Loucy (cell line): ENCODE results near the gene PLCZ1.

Source experiments
- EZH2phosphoT487 ChIP-seq: fragments of 200-600 bp; IDR thresholded peaks from 2 replicates; pipeline ENCODE4 v1.6.1; 2018; ENCODE audit warnings: antibody characterized with exemption, mild to moderate bottlenecking, moderate library complexity, borderline replicate concordance
- TF ChIP-seq, protein P1 (sequence below): fragments of 200-600 bp; sonication (generic); conservative IDR thresholded peaks from 2 replicates; pipeline ENCODE4 v1.5.1; 2014; ENCODE audit warnings: mild to moderate bottlenecking, antibody characterized with exemption, low read length

DNA sequence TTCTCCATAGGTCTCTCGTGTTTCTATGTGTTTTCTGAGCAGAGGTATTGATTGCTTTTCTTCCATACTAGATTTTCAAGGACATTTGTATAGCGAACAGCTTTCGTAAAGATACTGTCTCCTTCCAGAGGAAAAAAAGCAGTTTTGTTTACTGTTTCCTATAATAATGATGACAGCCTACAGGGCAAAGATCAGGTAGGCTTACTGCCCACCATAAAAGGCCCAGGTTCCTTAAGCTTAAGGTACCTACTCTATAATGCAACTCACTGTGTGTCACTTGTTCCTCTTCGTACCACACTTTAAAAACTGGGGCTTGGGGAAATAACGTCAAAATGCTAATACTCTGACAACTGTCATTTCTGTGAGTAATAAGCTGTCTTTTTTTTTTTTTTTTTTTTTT, 6.7 kb downstream of the PLCZ1 start:
- TF ChIP-seq EZH2phosphoT487: no peak
- TF ChIP-seq, protein P1, sequence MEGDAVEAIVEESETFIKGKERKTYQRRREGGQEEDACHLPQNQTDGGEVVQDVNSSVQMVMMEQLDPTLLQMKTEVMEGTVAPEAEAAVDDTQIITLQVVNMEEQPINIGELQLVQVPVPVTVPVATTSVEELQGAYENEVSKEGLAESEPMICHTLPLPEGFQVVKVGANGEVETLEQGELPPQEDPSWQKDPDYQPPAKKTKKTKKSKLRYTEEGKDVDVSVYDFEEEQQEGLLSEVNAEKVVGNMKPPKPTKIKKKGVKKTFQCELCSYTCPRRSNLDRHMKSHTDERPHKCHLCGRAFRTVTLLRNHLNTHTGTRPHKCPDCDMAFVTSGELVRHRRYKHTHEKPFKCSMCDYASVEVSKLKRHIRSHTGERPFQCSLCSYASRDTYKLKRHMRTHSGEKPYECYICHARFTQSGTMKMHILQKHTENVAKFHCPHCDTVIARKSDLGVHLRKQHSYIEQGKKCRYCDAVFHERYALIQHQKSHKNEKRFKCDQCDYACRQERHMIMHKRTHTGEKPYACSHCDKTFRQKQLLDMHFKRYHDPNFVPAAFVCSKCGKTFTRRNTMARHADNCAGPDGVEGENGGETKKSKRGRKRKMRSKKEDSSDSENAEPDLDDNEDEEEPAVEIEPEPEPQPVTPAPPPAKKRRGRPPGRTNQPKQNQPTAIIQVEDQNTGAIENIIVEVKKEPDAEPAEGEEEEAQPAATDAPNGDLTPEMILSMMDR: no peak
